Neural progenitor cell (in vitro differentiated cells): ENCODE results near the gene SETD3. TPM values are rescaled to one million over a fixed set of nuclear protein-coding genes. Genes with fewer than 3 reads are reported as not detected.

Source experiments
- DNase-seq: peaks from one replicate; pipeline ENCODE4 v3.0.0-alpha.2; 2016; ENCODE audit warnings: low spot score
- H2AFZ ChIP-seq: fragments of 200-600 bp; sonication (generic); replicated peaks from 2 replicates; pipeline ENCODE4 v1.6.1; 2016; ENCODE audit warnings: antibody characterized with exemption
- H3F3A ChIP-seq: fragments of 200-600 bp; sonication (generic); 2 replicates; pipeline ENCODE4 v1.6.1; 2016; ENCODE audit warnings: antibody characterized with exemption, low read depth
- H3K27ac ChIP-seq: fragments of 200-600 bp; sonication (generic); 2 replicates; pipeline ENCODE4 v1.5.1; 2016; ENCODE audit warnings: mild to moderate bottlenecking
- H3K27me3 ChIP-seq: fragments of 200-600 bp; sonication (generic); 2 replicates; pipeline ENCODE4 v1.6.1; 2016; ENCODE audit warnings: mild to moderate bottlenecking, moderate library complexity
- H3K36me3 ChIP-seq: fragments of 200-600 bp; sonication (generic); 2 replicates; pipeline ENCODE4 v1.5.1; 2016
- H3K4me1 ChIP-seq: fragments of 200-600 bp; sonication (generic); 2 replicates; pipeline ENCODE4 v1.6.1; 2016; ENCODE audit warnings: mixed run types
- H3K4me2 ChIP-seq: fragments of 200-600 bp; sonication (generic); 2 replicates; pipeline ENCODE4 v1.6.1; 2016
- H3K4me3 ChIP-seq: fragments of 200-600 bp; sonication (generic); 2 replicates; pipeline ENCODE4 v1.5.1; 2016
- H3K79me2 ChIP-seq: fragments of 200-600 bp; sonication (generic); 2 replicates; pipeline ENCODE4 v1.6.1; 2016; ENCODE audit warnings: low read depth
- H3K9ac ChIP-seq: fragments of 200-600 bp; sonication (generic); 2 replicates; pipeline ENCODE4 v1.6.1; 2016
- H3K9me3 ChIP-seq: fragments of 200-600 bp; sonication (generic); 2 replicates; pipeline ENCODE4 v1.5.1; 2016; ENCODE audit warnings: low read depth
- H4K20me1 ChIP-seq: fragments of 200-600 bp; sonication (generic); 2 replicates; pipeline ENCODE4 v1.6.1; 2016; ENCODE audit warnings: low read depth
- H3K27ac Mint-ChIP-seq: 3 replicates; pipeline ENCODE4 v1.8.0; 2021; ENCODE audit warnings: mixed read lengths
- H3K27me3 Mint-ChIP-seq: 2 replicates; pipeline ENCODE4 v1.8.0; 2022; ENCODE audit warnings: low read depth, mild to moderate bottlenecking, inconsistent platforms, moderate library complexity, mixed read lengths; ENCODE audit not compliant: insufficient read depth
- H3K36me3 Mint-ChIP-seq: 3 replicates; pipeline ENCODE4 v1.8.0; 2021; ENCODE audit warnings: mixed read lengths
- H3K4me1 Mint-ChIP-seq: 3 replicates; pipeline ENCODE4 v1.8.0; 2021; ENCODE audit warnings: mixed read lengths
- H3K4me3 Mint-ChIP-seq: 3 replicates; pipeline ENCODE4 v1.8.0; 2021; ENCODE audit warnings: mild to moderate bottlenecking, moderate library complexity, mixed read lengths
- H3K9me3 Mint-ChIP-seq: 3 replicates; pipeline ENCODE4 v1.8.0; 2020; ENCODE audit warnings: mixed read lengths
- CTCF ChIP-seq: fragments of 200-600 bp; sonication (generic); IDR thresholded peaks from 2 replicates; pipeline ENCODE4 v1.5.1; 2017; ENCODE audit warnings: antibody characterized with exemption, mild to moderate bottlenecking
- EZH2 ChIP-seq: fragments of 200-600 bp; sonication (generic); IDR thresholded peaks from 2 replicates; pipeline ENCODE4 v1.6.1; 2017; ENCODE audit warnings: antibody characterized with exemption, mild to moderate bottlenecking, moderate library complexity
- EZH2phosphoT487 ChIP-seq: fragments of 200-600 bp; sonication (generic); IDR thresholded peaks from 2 replicates; pipeline ENCODE4 v1.6.1; 2017; ENCODE audit warnings: antibody characterized with exemption
- total RNA-seq: library from RNA; depleted of rRNA; stranded (reverse); fragments of >200 nt; gene quantifications from 2 replicates; pipeline ENCODE4 v1.2.3, GENCODE V29; 2015; ENCODE audit warnings: low replicate concordance

The SETD3 gene
- total RNA-seq, 1 donor from 2014 or later, result 68.0 TPM

GRCh38 chr14:99506276-99506675, 25.6 kb upstream of the SETD3 start:
- H3K27me3 Mint-ChIP-seq, result peaks cover 11% of the 10 kb centered on the region
- no peak overlapping the region for H3K4me3 Mint-ChIP-seq
- H3K36me3 Mint-ChIP-seq, result peaks cover 38% of the 10 kb centered on the region
- no peaks in the 10 kb centered on the region for H3K79me2 ChIP-seq
- no peak overlapping the region for H3K9ac ChIP-seq
- H3K9me3 ChIP-seq, result no peaks in the 10 kb centered on the region
- no peaks in the 10 kb centered on the region for H3K27me3 ChIP-seq
- H3K4me3 ChIP-seq, result no peak overlapping the region
- TF ChIP-seq EZH2, result no peak
- no peak for TF ChIP-seq EZH2phosphoT487
- TF ChIP-seq CTCF, result no peak
- H4K20me1 ChIP-seq, result peaks cover 14% of the 10 kb centered on the region
- H3K27ac ChIP-seq, result no peak overlapping the region
- H3F3A ChIP-seq, result peaks cover 6% of the 10 kb centered on the region
- peaks cover 3% of the 10 kb centered on the region for H3K4me1 Mint-ChIP-seq
- no peak for DNase-seq
- no peaks in the 10 kb centered on the region for H3K9me3 Mint-ChIP-seq
- H2AFZ ChIP-seq, result no peak overlapping the region
- H3K36me3 ChIP-seq, result peaks cover 15% of the 10 kb centered on the region
- no peaks in the 10 kb centered on the region for H3K4me1 ChIP-seq
- H3K27ac Mint-ChIP-seq, result no peak overlapping the region
- H3K4me2 ChIP-seq, result no peak overlapping the region

- TF ChIP-seq CTCF (no peak), EZH2 (no peak), EZH2phosphoT487 (no peak)
- peaks cover 6% of the 10 kb centered on the region for H4K20me1 ChIP-seq
- Mint-ChIP-seq H3K4me1 (no peaks in the 10 kb centered on the region), H3K36me3 (peaks cover 43% of the 10 kb centered on the region), H3K27me3 (peaks cover 11% of the 10 kb centered on the region), H3K27ac (no peak overlapping the region), H3K9me3 (no peaks in the 10 kb centered on the region), H3K4me3 (no peak overlapping the region)
- H3K9me3 ChIP-seq, result no peaks in the 10 kb centered on the region
- H3K4me2 ChIP-seq, result no peak overlapping the region
- H3F3A ChIP-seq, result peaks cover 9% of the 10 kb centered on the region
- H3K27ac ChIP-seq, result no peak overlapping the region
- H3K4me3 ChIP-seq, result no peak overlapping the region
- H3K4me1 ChIP-seq, result no peaks in the 10 kb centered on the region
- no peaks in the 10 kb centered on the region for H3K27me3 ChIP-seq
- H3K36me3 ChIP-seq, result peaks cover 27% of the 10 kb centered on the region
- no peaks in the 10 kb centered on the region for H3K79me2 ChIP-seq
- no peak for DNase-seq
- H2AFZ ChIP-seq, result no peak overlapping the region
- H3K9ac ChIP-seq, result no peak overlapping the region
Measured at GRCh38 chr14:99505089-99505488, 24.4 kb upstream of the SETD3 start.

GRCh38 chr14:99503848-99504453, 23.3 kb upstream of the SETD3 start:
- Histone ChIP-seq H3K79me2 (no peaks in the 10 kb centered on the region), H3K27ac (no peak overlapping the region), H3K36me3 (peaks cover 27% of the 10 kb centered on the region), H3F3A (peaks cover 9% of the 10 kb centered on the region), H3K27me3 (no peaks in the 10 kb centered on the region), H4K20me1 (peaks cover 5% of the 10 kb centered on the region), H3K4me1 (no peaks in the 10 kb centered on the region), H3K4me2 (no peak overlapping the region), H2AFZ (no peak overlapping the region), H3K9ac (no peak overlapping the region), H3K9me3 (no peaks in the 10 kb centered on the region), H3K4me3 (no peak overlapping the region)
- no peak for DNase-seq
- TF ChIP-seq CTCF (no peak), EZH2 (no peak), EZH2phosphoT487 (no peak)
- Mint-ChIP-seq H3K9me3 (no peaks in the 10 kb centered on the region), H3K4me1 (no peaks in the 10 kb centered on the region), H3K27me3 (peaks cover 6% of the 10 kb centered on the region), H3K36me3 (peaks cover 37% of the 10 kb centered on the region), H3K27ac (no peak overlapping the region), H3K4me3 (no peak overlapping the region)
